ENCODE results near the gene MUC5B. TPM values are rescaled to one million over a fixed set of nuclear protein-coding genes. Genes with fewer than 3 reads are reported as not detected.
"Not testable (repeated sequence)": the region's sequence is repeated elsewhere in the genome, so short reads cannot be mapped to it uniquely, and the experiment has no call there.

The MUC5B gene
- total RNA-seq, 2 experiments from 2014 or later, result not detected

DNA sequence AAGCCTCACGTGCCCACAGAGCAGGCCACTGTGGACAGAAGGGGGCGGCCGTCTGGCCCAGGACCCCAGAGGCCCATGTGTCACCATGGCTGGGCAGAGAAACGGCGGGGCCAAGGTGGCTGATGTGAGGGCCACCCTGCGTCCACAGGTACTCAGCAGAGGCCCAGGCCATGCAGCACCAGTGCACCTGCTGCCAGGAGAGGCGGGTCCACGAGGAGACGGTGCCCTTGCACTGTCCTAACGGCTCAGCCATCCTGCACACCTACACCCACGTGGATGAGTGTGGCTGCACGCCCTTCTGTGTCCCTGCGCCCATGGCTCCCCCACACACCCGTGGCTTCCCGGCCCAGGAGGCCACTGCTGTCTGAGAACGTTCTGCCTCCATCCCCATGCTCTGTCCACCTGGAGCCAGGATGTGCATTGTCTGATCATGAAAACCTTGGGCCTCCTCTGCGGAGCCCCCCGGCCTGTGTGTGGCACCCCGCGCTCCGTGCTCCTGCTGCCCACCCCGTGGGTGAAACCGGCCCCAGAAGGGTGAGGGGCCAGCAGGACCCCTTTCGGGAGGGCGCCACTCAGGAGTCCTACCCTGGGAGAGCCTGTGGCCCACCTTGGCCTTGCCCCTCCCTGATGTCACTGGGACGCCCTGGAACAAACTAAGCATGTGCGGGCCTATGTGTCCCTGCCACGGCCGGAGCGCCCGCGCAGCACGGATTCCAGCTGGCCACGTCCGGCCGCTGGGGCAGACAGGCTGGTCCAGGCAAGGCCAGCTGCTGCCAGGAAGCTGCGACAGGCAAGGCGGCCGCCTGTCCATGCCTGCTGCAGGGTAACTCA is 38.6 kb downstream of the MUC5B start:
- Mint-ChIP-seq H3K4me1 (peaks cover 18% of the 10 kb centered on the region), H3K27me3 (no peaks in the 10 kb centered on the region), H3K27ac (no peak overlapping the region), H3K9me3 (peaks cover 8% of the 10 kb centered on the region), H3K4me3 (no peak overlapping the region), H3K36me3 (ENCODE audit: low read depth) (peaks cover 4% of the 10 kb centered on the region)
- ChIA-PET POLR2A (no interaction called here), CTCF (interaction anchor here (0.6 to 1.5 kb wide), 3 partner anchors 19 to 254 kb away, joined by 3 read pairs; no protein-coding TSS in a partner anchor)
- no peak for DNase-seq

DNA sequence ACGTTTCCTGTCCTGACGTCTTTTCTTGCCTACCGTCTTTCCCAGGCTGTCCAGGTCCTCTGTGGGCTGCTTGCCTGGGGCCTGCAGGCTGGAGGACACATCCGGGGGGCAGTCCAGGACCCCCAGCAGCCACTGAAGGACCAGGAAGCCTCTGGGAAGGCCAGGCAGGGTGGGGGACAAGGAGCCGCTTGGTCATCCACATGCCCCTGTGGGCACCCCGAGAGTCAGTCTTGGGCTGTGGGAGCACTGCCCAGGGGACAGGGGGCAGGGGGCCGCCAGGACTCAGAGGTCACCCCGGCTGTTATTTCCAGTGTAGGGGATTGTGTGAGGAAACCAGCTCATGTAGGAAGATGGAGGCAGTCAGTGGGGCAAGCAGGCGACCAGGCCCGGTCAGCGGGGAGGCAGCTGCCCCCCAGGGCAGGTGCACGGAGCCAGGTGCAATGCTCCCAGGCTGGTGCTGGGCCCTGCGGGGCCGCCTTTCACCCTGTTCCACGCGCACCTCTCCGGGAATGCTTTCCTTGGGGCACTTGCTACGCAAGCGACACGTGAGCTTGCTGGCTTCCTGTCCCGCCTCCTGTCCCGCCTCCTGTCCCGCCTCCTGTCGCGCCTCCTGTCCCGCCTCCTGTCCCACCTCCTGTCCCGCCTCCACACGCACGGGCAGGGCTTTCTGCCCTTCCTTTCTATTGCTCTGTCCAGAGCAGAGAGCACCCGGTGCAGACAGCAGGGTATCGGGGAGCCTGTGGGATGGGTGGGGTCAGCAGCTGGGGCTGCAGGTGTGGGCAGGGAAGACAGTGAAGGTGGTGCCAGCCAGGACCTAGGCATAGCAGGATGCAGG is 39.5 kb downstream of the MUC5B start:
- CTCF ChIA-PET, result interaction anchor here (0.6 to 1.5 kb wide), 4 partner anchors 18 to 253 kb away, joined by 3 read pairs; no protein-coding TSS in a partner anchor
- Mint-ChIP-seq H3K27ac (peak overlapping the region; percentile 96), H3K4me3 (peak overlapping the region; percentile 74), H3K27me3 (no peaks in the 10 kb centered on the region), H3K4me1 (peaks cover 18% of the 10 kb centered on the region), H3K9me3 (peaks cover 12% of the 10 kb centered on the region), H3K36me3 (ENCODE audit: low read depth) (peaks cover 4% of the 10 kb centered on the region)
- peak; percentile 90 for DNase-seq
- POLR2A ChIA-PET, result interaction anchor here (0.6 kb wide), 1 partner anchor 286 kb away, joined by 3 read pairs; no protein-coding TSS in a partner anchor

DNA sequence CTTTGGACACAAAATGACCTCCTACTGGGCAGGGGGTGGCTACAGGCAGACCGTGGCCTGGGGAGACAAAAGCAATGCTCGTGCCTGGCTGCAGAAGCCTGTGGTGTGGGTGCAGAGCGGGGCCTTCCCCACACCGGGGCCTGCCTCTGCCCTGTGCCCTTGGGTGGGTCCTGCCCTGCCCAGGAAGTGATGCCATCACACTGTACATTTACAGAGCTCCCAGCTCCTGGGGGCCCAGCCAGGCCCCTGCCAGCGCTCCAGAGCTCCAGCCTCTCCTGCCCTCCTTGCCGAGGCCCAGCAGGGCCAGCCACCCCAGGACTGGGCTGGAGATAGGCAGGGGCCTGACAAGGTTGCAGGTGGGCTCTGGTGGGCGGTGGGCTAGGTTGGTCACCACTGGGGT is 40.1 kb downstream of the MUC5B start:
- Mint-ChIP-seq H3K27me3 (no peaks in the 10 kb centered on the region), H3K36me3 (ENCODE audit: low read depth) (peaks cover 4% of the 10 kb centered on the region), H3K9me3 (peaks cover 12% of the 10 kb centered on the region), H3K4me1 (peaks cover 18% of the 10 kb centered on the region), H3K27ac (peak overlapping the region; percentile 96), H3K4me3 (peak overlapping the region; percentile 74)
- DNase-seq, result no peak
- ChIA-PET POLR2A (no interaction called here), CTCF (interaction anchor here (1.0 to 1.5 kb wide), 3 partner anchors 17 to 252 kb away, joined by 3 read pairs; no protein-coding TSS in a partner anchor)

DNA sequence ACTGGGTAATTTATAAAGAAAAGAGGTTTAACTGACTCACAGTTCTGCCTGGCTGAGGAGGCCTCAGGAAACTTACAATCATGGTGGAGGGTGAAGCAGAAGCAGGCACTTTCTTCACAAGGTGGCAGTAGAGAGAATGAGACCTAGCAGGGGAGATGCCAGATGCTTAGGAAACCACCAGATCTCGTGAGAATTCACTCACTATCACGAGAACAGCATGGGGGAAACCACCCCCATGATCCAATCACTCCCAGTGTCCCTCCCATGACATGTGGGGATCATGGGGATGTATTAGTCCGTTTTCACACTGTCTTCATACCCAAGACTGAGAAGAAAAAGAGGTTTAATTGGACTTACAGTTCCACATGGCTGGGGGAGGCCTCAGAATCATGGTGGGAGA is 41.6 kb downstream of the MUC5B start:
- H3K4me3 Mint-ChIP-seq; H3K27ac Mint-ChIP-seq; POLR2A ChIA-PET; H3K27me3 Mint-ChIP-seq; CTCF ChIA-PET; H3K36me3 Mint-ChIP-seq (ENCODE audit: low read depth): not testable (repeated sequence)
- Mint-ChIP-seq H3K4me1 (peaks cover 18% of the 10 kb centered on the region), H3K9me3 (peaks cover 12% of the 10 kb centered on the region)
- DNase-seq, result peak; percentile 48

DNA sequence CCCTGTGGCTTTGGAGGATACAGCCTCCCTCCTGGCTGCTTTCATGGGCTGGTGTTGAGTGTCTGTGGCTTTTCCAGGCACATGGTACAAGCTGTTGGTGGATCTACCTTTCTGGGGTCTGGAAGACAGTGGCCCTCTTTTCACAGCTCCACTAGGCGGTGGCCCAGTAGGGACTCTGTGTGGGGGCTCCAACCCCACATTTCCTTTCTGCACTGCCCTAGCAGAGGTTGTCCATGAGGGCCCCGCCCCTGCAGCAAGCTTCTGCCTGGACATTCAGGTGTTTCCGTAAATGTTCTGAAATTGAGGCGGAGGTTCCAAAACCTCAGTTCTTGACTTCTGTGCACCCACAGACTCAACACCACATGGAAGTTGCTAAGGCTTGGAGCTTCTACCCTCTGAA is 42.6 kb downstream of the MUC5B start:
- peaks cover 12% of the 10 kb centered on the region for H3K9me3 Mint-ChIP-seq
- H3K4me3 Mint-ChIP-seq; DNase-seq; H3K27ac Mint-ChIP-seq; H3K36me3 Mint-ChIP-seq (ENCODE audit: low read depth); POLR2A ChIA-PET; CTCF ChIA-PET; H3K27me3 Mint-ChIP-seq: not testable (repeated sequence)
- H3K4me1 Mint-ChIP-seq, result peaks cover 18% of the 10 kb centered on the region

DNA sequence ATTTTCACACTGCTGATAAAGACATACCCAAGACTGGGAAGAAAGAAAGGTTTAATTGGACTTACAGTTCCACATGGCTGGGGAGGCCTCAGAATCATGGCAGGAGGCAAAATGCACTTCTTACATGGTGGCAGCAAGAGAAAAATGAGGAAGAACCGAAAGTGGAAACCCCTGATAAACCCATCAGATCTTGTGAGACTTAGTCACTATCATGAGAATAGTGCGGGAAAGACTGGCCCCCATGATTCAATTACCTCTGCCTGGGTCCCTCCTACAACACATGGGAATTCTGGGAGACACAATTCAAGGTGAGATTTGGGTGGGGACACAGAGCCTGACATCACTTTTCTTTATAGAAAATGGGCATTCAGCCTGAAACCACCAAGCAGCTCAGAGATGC is 44.1 kb downstream of the MUC5B start:
- H3K36me3 Mint-ChIP-seq (ENCODE audit: low read depth); H3K27ac Mint-ChIP-seq; H3K27me3 Mint-ChIP-seq; H3K4me3 Mint-ChIP-seq; DNase-seq; CTCF ChIA-PET; POLR2A ChIA-PET: not testable (repeated sequence)
- Mint-ChIP-seq H3K4me1 (peaks cover 18% of the 10 kb centered on the region), H3K9me3 (peaks cover 12% of the 10 kb centered on the region)

DNA sequence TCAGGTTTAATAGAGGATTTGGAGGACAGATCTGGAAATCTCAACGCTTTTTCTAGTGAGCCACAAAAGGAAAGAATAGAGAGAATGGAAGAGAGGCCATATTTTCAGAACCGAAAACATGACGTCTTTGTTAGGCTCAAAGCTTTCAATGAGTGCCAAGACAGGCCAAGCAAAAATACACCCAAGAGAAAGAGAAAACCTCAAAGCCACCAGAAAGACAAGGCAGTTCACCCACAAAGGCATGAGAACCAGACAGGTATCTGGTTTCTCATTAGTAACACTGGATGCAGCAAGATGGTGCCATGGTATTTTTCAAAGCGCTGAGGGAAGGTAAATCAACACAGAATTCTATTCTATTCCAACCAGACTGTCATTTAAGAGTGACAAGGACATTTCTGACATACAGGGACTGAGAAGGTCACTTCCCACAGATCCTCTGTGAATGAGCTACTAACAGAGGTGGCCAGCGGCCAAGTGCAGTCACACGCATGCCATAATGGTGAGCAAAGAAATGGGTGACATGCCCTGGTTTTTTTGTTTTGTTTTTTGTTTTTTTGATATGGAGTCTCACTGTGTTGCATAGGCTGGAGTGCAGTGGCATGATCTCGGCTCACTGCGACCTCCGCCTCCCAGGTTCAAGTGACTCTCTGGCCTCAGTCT is 44.7 kb downstream of the MUC5B start:
- no peaks in the 10 kb centered on the region for H3K27me3 Mint-ChIP-seq
- H3K9me3 Mint-ChIP-seq, result peaks cover 12% of the 10 kb centered on the region
- POLR2A ChIA-PET, result no interaction called here
- H3K4me3 Mint-ChIP-seq, result no peak overlapping the region
- peaks cover 4% of the 10 kb centered on the region for H3K36me3 Mint-ChIP-seq (ENCODE audit: low read depth)
- H3K27ac Mint-ChIP-seq, result no peak overlapping the region
- peaks cover 15% of the 10 kb centered on the region for H3K4me1 Mint-ChIP-seq
- CTCF ChIA-PET, result no interaction called here
- DNase-seq, result no peak

DNA sequence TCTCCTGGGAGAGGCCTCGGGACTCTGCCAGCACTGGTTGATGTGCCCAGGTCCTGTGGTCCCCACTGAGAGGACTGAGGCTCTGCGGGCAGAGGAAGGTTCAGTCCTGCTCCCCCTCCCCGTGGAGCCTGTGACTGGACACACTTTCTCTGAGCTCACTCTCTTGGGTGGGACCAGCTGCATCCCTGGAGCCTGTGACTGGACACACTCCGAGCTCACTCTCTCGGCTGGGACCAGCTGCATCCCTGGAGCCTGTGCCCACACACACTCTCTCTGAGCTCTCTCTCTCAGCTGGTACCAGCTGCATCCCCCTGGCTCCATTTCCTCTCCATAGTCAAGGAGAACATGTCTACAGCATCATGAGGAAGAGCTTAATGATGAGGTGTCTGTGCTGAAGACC is 47.1 kb downstream of the MUC5B start:
- Mint-ChIP-seq H3K27ac (no peak overlapping the region), H3K4me3 (no peak overlapping the region), H3K9me3 (peaks cover 6% of the 10 kb centered on the region), H3K36me3 (ENCODE audit: low read depth) (no peaks in the 10 kb centered on the region), H3K4me1 (no peaks in the 10 kb centered on the region), H3K27me3 (no peaks in the 10 kb centered on the region)
- POLR2A ChIA-PET, result no interaction called here
- no peak for DNase-seq
- CTCF ChIA-PET, result no interaction called here

DNA sequence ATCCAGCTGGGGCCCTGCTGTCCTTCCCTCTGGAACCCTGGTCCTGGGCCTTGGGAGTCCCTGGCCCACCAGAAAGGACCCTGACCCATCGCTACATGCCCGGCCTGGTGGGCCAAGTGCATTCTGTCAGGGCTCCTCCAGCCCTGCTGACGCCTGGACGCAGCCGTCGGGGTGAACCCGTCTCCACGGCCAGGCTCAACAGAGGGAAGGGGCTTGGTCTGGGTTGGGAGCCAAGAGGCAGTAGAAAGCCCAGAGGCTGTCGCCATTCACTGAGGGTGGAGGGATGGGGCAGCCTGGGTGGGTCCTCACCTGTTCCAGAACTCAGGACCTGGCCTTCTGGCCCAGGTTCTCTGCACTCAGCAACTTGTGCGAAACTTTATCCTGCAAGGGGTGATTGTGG is 47.6 kb downstream of the MUC5B start:
- ChIA-PET POLR2A (no interaction called here), CTCF (no interaction called here)
- no peak overlapping the region for H3K27ac Mint-ChIP-seq
- DNase-seq, result no peak
- H3K4me1 Mint-ChIP-seq, result no peaks in the 10 kb centered on the region
- H3K4me3 Mint-ChIP-seq, result no peak overlapping the region
- H3K27me3 Mint-ChIP-seq, result no peaks in the 10 kb centered on the region
- peaks cover 4% of the 10 kb centered on the region for H3K9me3 Mint-ChIP-seq
- no peaks in the 10 kb centered on the region for H3K36me3 Mint-ChIP-seq (ENCODE audit: low read depth)

DNA sequence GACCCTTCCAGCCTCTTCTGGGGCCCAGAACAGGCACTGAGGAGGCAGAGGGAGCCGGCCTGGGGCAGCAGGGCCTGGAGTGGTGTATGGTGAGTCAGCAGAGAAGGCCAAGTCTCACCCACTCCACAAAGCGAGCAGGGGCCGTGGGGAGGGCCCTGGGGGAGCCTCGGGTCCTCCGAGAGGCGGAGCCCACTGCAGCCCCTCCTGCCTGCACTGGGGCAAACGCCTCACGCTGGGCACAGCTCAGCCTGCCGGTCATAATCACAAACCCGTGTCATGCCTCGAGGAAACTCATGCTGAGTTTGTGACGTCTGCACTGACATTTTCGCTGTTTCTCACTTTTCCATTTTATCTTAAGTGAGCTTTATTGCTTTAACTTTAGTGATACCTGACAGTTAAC is 48.1 kb downstream of the MUC5B start:
- Mint-ChIP-seq H3K4me3 (no peak overlapping the region), H3K4me1 (no peaks in the 10 kb centered on the region), H3K36me3 (ENCODE audit: low read depth) (no peaks in the 10 kb centered on the region), H3K9me3 (peaks cover 4% of the 10 kb centered on the region), H3K27me3 (no peaks in the 10 kb centered on the region), H3K27ac (no peak overlapping the region)
- POLR2A ChIA-PET, result no interaction called here
- DNase-seq, result no peak
- CTCF ChIA-PET, result no interaction called here

DNA sequence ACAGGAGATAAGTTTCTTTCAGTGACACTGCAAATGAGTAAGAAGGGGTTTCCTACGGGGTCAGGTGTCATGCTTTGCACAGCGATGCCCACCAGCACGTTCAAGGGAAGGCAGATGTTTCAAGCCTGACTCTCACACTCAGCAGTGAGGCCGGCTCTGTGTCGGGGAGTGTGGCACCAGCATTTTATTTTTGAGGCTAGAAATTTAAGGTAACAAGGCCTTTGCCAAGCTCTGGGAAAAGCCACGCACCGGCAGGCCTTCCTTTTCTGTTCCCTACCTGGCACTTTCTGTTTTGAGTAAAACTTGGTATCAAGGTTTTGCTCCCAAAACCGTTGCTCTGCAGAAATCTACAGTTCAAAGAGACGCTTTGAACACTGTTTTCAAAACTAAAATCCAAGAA is 48.5 kb downstream of the MUC5B start:
- Mint-ChIP-seq H3K4me3 (no peak overlapping the region), H3K27ac (no peak overlapping the region), H3K4me1 (no peaks in the 10 kb centered on the region), H3K27me3 (no peaks in the 10 kb centered on the region), H3K36me3 (ENCODE audit: low read depth) (no peaks in the 10 kb centered on the region), H3K9me3 (peaks cover 4% of the 10 kb centered on the region)
- POLR2A ChIA-PET, result no interaction called here
- CTCF ChIA-PET, result no interaction called here
- DNase-seq, result no peak

DNA sequence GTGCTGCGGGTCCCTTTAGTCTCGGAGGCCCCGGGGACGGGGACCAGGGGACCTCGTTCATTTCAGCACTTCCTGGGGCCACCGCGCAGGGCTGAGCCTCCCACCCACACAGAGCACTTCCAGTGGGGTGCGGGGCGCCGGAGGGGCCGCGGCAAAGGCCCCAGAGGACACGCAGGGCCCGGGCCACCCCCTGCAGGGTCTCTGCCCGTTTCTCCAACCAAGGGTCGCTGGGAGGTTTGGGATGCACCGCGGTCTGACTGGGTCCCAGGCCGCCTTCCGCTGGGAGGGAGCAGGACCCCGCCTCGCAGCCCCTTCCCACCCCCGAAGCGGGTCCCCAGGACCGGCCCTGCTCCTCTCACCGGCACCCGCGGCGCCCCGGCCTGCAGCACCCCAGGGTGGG is 49.1 kb downstream of the MUC5B start:
- H3K9me3 Mint-ChIP-seq, result no peaks in the 10 kb centered on the region
- no peak overlapping the region for H3K27ac Mint-ChIP-seq
- DNase-seq, result no peak
- no peaks in the 10 kb centered on the region for H3K27me3 Mint-ChIP-seq
- POLR2A ChIA-PET, result no interaction called here
- CTCF ChIA-PET, result no interaction called here
- no peak overlapping the region for H3K4me3 Mint-ChIP-seq
- no peaks in the 10 kb centered on the region for H3K4me1 Mint-ChIP-seq
- peaks cover 1% of the 10 kb centered on the region for H3K36me3 Mint-ChIP-seq (ENCODE audit: low read depth)

DNA sequence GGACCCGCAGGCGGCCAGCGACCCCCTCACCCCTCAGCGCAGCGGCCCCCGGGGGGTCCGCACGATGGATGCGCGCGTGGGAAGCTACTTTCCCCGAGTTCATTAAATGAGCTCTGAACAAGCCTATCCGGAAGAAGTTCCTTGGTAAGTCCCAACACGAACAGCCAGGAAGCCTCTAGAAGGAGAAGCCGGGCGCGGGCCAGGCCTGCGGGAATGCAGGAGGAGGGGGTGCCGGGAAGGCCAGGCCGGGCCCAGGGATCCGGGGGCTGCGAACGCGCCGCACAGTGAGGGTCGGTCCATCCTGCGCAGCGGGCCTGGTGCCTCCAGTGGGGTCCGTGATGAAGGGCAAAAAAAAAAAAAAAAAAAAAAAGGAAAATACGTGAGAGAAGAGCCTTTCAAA is 49.7 kb downstream of the MUC5B start:
- Mint-ChIP-seq H3K9me3 (no peaks in the 10 kb centered on the region), H3K4me3 (no peak overlapping the region), H3K27me3 (no peaks in the 10 kb centered on the region), H3K36me3 (ENCODE audit: low read depth) (peaks cover 1% of the 10 kb centered on the region), H3K4me1 (no peaks in the 10 kb centered on the region), H3K27ac (no peak overlapping the region)
- CTCF ChIA-PET, result no interaction called here
- no peak for DNase-seq
- POLR2A ChIA-PET, result no interaction called here
